22Rv1 (cell line): ENCODE results near the gene ULK2.

Experiments
- CTCF ChIP-seq: fragments of 450-650 bp; IDR thresholded peaks from 2 replicates; pipeline ENCODE4 v1.5.1; 2017; ENCODE audit warnings: mild to moderate bottlenecking
- ZFX ChIP-seq: fragments of 450-650 bp; IDR thresholded peaks from 2 replicates; pipeline ENCODE4 v1.6.1; 2017; ENCODE audit warnings: antibody characterized with exemption, borderline replicate concordance

- no peak for TF ChIP-seq CTCF
- TF ChIP-seq ZFX = no peak
Measured at GRCh38 chr17:19729900-19730299, 137.8 kb downstream of the ULK2 start.
